GM18520 (cell line): ENCODE results near the gene FAM227A.

Experiments
- ATAC-seq: cut with Tn5 transposase; IDR thresholded peaks from one replicate; pipeline ENCODE4 v1.9.1; 2021; ENCODE audit not compliant: unreplicated experiment

FAM227A gene

DNA sequence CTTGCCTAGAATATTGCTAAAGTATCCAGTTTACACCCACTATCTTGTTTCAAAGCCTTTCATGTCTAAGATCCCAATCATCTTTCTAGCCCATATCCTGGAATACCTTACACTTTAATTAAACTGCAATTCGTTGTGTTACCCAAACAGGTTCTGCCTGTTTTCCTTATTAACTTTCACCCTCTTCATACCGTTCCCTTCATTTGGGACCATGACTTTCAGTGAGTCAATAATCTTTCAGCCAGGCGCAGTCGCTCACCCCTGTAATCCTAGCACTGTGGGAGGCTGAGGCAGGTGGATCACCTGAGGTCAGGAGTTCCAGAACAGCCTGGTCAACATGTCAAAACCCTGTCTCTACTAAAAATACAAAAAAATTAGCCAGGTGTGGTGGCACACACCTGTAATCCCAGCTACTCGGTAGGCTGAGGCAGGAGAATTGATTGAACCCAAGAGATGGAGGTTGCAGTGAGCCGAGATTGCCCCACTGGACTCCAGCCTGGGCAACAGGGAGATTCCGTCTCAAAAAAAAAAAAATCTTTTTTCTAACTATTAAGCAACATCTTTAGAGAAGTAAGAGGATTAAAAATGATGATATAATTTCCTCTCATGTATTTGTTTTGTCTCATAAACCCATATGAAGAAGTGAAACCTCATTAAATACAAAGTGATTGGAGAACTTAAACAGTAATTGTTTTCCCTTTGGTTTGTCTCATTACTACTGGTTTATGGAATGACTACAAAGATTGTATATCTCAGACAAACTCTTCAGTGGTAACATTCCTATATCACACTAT is 106.9 kb downstream of the FAM227A start:
- no peak for ATAC-seq

DNA sequence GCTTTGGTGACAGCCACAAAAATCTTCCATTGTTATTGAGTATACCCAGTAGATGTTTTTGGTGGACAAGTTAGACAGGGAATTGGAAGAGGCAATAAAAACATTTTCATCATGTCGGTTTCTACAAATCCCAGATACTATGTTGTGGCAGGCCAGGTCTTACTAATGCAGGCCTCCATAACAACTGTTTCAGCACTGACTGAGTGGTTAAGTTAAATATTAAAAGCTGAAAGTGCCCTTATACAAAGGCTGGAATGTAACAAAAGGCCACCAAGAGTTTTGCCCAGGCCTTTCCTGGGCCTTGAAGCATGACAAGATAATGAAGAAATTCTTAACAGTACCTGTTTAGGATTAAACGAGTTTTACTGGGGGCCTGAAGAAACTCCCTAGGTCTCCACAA is 115.5 kb downstream of the FAM227A start:
- no peak for ATAC-seq

DNA sequence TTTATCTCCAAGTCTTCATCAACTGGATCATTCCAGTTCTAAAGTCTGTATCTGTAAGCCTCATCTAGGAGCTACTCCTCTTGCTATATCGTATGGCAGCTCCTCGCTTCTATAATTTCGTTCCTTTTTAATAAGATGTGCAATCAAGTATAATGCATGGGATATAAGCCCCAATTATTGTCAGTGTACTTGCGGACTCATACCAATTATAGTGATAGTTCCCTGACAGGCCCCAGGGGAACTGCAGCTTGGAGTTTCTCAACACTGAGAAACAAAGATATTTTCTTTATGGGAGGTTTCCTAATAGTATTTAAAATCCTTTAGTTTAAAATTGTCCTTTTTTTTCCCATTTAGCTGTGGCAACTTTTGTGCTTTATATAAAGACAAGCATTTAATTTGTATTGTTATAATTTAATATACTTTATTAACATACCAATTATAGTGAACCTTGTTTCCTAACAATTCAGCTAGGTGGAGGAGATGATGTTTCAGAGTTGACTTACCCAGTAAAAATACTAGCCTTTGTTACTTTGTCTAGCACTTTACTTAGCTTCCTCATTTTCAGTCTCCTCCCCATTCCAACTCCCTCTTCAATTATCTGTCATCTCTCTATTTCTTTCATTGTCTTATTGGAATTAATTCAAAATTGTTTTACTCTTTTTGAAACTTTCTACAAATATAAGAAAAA is 124.8 kb downstream of the FAM227A start:
- ATAC-seq, result no peak
